Dermis lymphatic vessel endothelial cell (primary cell): Measurements from ENCODE around the gene DNAI7. TPM values are rescaled to one million over a fixed set of nuclear protein-coding genes. Genes with fewer than 3 reads are reported as not detected.

Source experiments
- total RNA-seq: library from RNA; depleted of rRNA; stranded (reverse); fragments of >200 nt; gene quantifications from 2 replicates; pipeline ENCODE4 v1.2.1, GENCODE V29; 2014

Gene DNAI7
- under 0.01 and 0.11 TPM in 2 replicates for total RNA-seq

DNA sequence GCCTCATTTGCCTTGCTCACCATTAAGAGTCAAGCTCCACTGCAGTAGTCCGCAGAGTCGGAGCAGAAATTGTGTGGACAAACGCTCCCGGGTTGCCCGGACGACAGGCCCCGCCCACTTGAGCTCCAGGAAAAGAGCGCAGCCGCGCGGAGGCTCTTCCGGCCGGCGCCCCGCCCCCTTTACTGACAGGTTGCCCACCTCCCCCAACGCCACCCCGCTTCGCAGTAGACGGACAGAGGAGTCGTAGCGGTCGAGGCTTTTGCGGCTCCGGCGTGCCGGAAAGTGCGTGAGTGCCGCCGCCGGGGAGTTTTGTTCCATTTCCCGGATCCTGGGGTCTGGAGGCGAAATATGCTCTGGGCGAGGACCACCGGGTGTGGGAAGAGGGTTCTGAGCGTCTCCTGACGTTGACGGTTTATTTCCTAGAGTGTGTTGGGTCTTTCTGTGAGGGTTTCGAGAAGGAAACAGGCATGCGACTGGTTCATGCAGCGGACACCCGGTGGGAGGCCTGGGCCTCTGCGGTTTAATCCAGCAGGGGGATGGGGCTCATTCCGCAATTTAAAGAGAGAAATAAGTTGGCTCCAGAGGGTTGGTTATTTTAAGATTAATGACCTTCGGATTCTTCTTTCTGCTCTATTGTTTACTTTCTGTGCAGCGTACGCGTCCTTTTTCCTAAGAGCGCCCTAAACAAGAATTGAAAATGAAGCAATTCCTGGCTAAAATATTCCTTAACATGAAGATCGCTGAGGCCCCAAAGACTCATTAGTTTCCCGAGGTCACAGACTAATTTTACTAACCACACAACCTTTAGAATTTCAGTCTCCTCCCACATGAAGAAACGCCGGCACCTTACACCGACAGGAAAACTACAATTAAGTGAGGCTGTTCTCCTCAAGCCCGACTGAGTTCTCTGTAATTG, at the start of gene DNAI7, which contains the start of gene ETFRF1:
Gene DNAI7 (minus strand): TSS at position 105 of the 916 bp plus-strand sequence. CDS start 82 bp downstream, at position 23.
Gene ETFRF1 (plus strand): TSS at position 182 of the 916 bp plus-strand sequence. CDS start 8,720 bp downstream, outside the sequence.

Other genes starting within 250 kb of the DNAI7 start
- gene BCAT1, start 246.1 kb downstream of the DNAI7 start, total RNA-seq: 91.0 and 169 TPM in 2 replicates
- gene ETFRF1, start 77 bp upstream of the DNAI7 start, total RNA-seq: 18.4 and 21.1 TPM in 2 replicates
- gene KRAS, start 55.8 kb upstream of the DNAI7 start, total RNA-seq: 39.6 and 43.5 TPM in 2 replicates